ENCODE measurements around the gene DEXI. TPM values are rescaled to one million over a fixed set of nuclear protein-coding genes. Genes with fewer than 3 reads are reported as not detected.

DEXI gene
- total and polyA plus RNA-seq, 2 of the 13 experiments (the other 11 are each of a cell fraction or from before 2014, with no cell fraction given), result 51.5 to 70.4 TPM

- peak; percentile 36; the same call in 1 of the 2 replicates for TF ChIP-seq POGK (CRISPR knock-in tag; conservative IDR thresholded peaks at IDR 0.05)
- TF ChIP-seq ZBTB20 (CRISPR knock-in tag; IDR thresholded peaks at IDR 0.05; ENCODE audit: borderline replicate concordance, low read depth), result peak; percentile 35; the same call in 1 of the 2 replicates
- TF ChIP-seq ZNF766 (CRISPR knock-in tag; IDR thresholded peaks at IDR 0.05; ENCODE audit: borderline replicate concordance), result no peak
- TF ChIP-seq ZNF383 (CRISPR knock-in tag; IDR thresholded peaks at IDR 0.05; ENCODE audit: borderline replicate concordance), result peak; percentile 59; the same call in 1 of the 2 replicates
- TF ChIP-seq ETV5 (CRISPR knock-in tag; IDR thresholded peaks at IDR 0.05; ENCODE audit: borderline replicate concordance), result no peak
- no peak for TF ChIP-seq MTERF4 (CRISPR knock-in tag; IDR thresholded peaks at IDR 0.05)
- 0 out of 2 replicates have a peak, but pooled peaks have one; percentile 64 for TF ChIP-seq ZKSCAN5 (CRISPR knock-in tag; IDR thresholded peaks at IDR 0.05)
- no peak for TF ChIP-seq ZNF3 (CRISPR knock-in tag; IDR thresholded peaks at IDR 0.05)
- peak; percentile 78; the same call in 1 of the 2 replicates for TF ChIP-seq BCL3 (CRISPR knock-in tag; IDR thresholded peaks at IDR 0.05)
- TF ChIP-seq, protein P1, sequence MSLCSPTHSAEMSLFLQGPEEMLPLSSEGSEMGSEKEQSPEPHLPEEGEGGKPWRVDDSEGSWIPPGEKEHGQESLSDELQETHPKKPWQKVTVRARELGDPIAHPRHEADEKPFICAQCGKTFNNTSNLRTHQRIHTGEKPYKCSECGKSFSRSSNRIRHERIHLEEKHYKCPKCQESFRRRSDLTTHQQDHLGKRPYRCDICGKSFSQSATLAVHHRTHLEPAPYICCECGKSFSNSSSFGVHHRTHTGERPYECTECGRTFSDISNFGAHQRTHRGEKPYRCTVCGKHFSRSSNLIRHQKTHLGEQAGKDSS (CRISPR knock-in tag; IDR thresholded peaks at IDR 0.05; ENCODE audit: borderline replicate concordance, low read depth), result peak; percentile 80; the same call in 1 of the 2 replicates
- TF ChIP-seq EP300 (IDR thresholded peaks at IDR 0.05; ENCODE audit: low read depth in 2 of 2, low read length in 2 of 2), result peak in 1 of 2 experiments; percentile 52; a peak in 1 of 4 replicates
- no peak for TF ChIP-seq EP300 (CRISPR knock-in tag; IDR thresholded peaks at IDR 0.05; ENCODE audit: borderline replicate concordance)
- no peak for TF ChIP-seq ZBTB34 (CRISPR knock-in tag; IDR thresholded peaks at IDR 0.05)
- TF ChIP-seq, protein P2, sequence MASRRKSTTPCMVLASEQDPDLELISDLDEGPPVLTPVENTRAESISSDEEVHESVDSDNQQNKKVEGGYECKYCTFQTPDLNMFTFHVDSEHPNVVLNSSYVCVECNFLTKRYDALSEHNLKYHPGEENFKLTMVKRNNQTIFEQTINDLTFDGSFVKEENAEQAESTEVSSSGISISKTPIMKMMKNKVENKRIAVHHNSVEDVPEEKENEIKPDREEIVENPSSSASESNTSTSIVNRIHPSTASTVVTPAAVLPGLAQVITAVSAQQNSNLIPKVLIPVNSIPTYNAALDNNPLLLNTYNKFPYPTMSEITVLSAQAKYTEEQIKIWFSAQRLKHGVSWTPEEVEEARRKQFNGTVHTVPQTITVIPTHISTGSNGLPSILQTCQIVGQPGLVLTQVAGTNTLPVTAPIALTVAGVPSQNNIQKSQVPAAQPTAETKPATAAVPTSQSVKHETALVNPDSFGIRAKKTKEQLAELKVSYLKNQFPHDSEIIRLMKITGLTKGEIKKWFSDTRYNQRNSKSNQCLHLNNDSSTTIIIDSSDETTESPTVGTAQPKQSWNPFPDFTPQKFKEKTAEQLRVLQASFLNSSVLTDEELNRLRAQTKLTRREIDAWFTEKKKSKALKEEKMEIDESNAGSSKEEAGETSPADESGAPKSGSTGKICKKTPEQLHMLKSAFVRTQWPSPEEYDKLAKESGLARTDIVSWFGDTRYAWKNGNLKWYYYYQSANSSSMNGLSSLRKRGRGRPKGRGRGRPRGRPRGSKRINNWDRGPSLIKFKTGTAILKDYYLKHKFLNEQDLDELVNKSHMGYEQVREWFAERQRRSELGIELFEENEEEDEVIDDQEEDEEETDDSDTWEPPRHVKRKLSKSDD (CRISPR knock-in tag; IDR thresholded peaks at IDR 0.05; ENCODE audit: low read depth), result no peak
- no peak for TF ChIP-seq MAFK (conservative IDR thresholded peaks at IDR 0.05 in 1 of 2, IDR thresholded peaks at IDR 0.05 in 1 of 2; ENCODE audit: low read length in 2 of 2)
- TF ChIP-seq SIN3B (IDR thresholded peaks at IDR 0.05; ENCODE audit: low read length), result 0 out of 2 replicates have a peak, but pooled peaks have one; percentile 34
- no peak for TF ChIP-seq BRCA1 (CRISPR knock-in tag; IDR thresholded peaks at IDR 0.05)
- no peak for TF ChIP-seq CENPX (CRISPR knock-in tag; IDR thresholded peaks at IDR 0.05)
Observed at GRCh38 chr16:10964039-10964890, 22.0 kb upstream of the DEXI start (continued).
